GM18951 (cell line): ENCODE results near the gene IFNGR2.
"Not testable (repeated sequence)": the region's sequence is repeated elsewhere in the genome, so short reads cannot be mapped to it uniquely, and the experiment has no call there.

Source experiments
- POLR2A ChIP-seq: IDR thresholded peaks from 4 replicates; pipeline ENCODE4 v1.6.1; 2011; ENCODE audit warnings: mild to moderate bottlenecking; ENCODE audit not compliant: insufficient read length, insufficient read depth; ENCODE audit errors: extremely low read depth
- in situ Hi-C: fragments of 300-500 bp; cut with MboI; formaldehyde crosslinking; loops from one replicate; pipeline ENCODE4 v1.12.0; 2022; ENCODE audit warnings: low sequenced_read_pairs, mixed read lengths, inconsistent platforms; ENCODE audit not compliant: unreplicated experiment

The IFNGR2 gene

GRCh38 chr21:33403128-33403785 lies at the start of gene IFNGR2:
IFNGR2 (plus strand) TSS chr21:33403413; CDS start chr21:33403544, 131 bp downstream.
- TF ChIP-seq POLR2A, result peak; percentile 72
- in situ Hi-C loops, result no loop called here

GRCh38 chr21:33355355-33355754 lies 47.9 kb upstream of the IFNGR2 start:
- in situ Hi-C loops, result no loop called here
- no peak for TF ChIP-seq POLR2A

GRCh38 chr21:33355996-33356395 lies 47.2 kb upstream of the IFNGR2 start:
- in situ Hi-C loops, result no loop called here
- TF ChIP-seq POLR2A, result no peak

- in situ Hi-C loops, result no loop called here
- no peak for TF ChIP-seq POLR2A
These were observed 46.0 kb upstream of the IFNGR2 start for GRCh38 chr21:33357177-33357576.

GRCh38 chr21:33359446-33359845 lies 43.8 kb upstream of the IFNGR2 start:
- in situ Hi-C loops, result no loop called here
- no peak for TF ChIP-seq POLR2A

GRCh38 chr21:33360281-33360680 lies 42.9 kb upstream of the IFNGR2 start:
- TF ChIP-seq POLR2A, result no peak
- in situ Hi-C loops, result no loop called here

GRCh38 chr21:33360881-33361602 lies 42.2 kb upstream of the IFNGR2 start:
- in situ Hi-C loops, result no loop called here
- TF ChIP-seq POLR2A, result no peak

- peak; percentile 67 for TF ChIP-seq POLR2A
These were observed 41.1 kb upstream of the IFNGR2 start for GRCh38 chr21:33362044-33362555.

GRCh38 chr21:33363911-33364609 lies 39.2 kb upstream of the IFNGR2 start:
- in situ Hi-C loops, result not testable (repeated sequence)

More at GRCh38 chr21:33362044-33362555, 41.1 kb upstream of the IFNGR2 start:
- in situ Hi-C loops, result no loop called here

- no peak for TF ChIP-seq POLR2A
- in situ Hi-C loops, result no loop called here
These were observed 38.4 kb upstream of the IFNGR2 start for GRCh38 chr21:33364830-33365229.

- no peak for TF ChIP-seq POLR2A
These were observed 35.8 kb upstream of the IFNGR2 start for GRCh38 chr21:33367309-33367973.

GRCh38 chr21:33368124-33368523 lies 35.1 kb upstream of the IFNGR2 start:
- in situ Hi-C loops, result no loop called here

More at GRCh38 chr21:33367309-33367973, 35.8 kb upstream of the IFNGR2 start:
- in situ Hi-C loops, result no loop called here

GRCh38 chr21:33368576-33368975 lies 34.6 kb upstream of the IFNGR2 start:
- in situ Hi-C loops, result no loop called here
- TF ChIP-seq POLR2A, result no peak

More at GRCh38 chr21:33368124-33368523, 35.1 kb upstream of the IFNGR2 start:
- TF ChIP-seq POLR2A, result no peak
